Peyer's patch (tissue), 4 donors: ENCODE results near the gene CCDC197. TPM values are rescaled to one million over a fixed set of nuclear protein-coding genes. Genes with fewer than 3 reads are reported as not detected.

ENCODE experiments used
- DNase-seq, 3 donors: peaks; one replicate each; pipeline ENCODE4 v3.0.0-alpha.2; 2017 to 2019
- H3K27ac ChIP-seq, 4 donors: fragments of 200-600 bp; sonication (generic); one replicate each; pipeline ENCODE4 v1.5.1; 2016 to 2019
- H3K27me3 ChIP-seq, 2 donors: fragments of 200-600 bp; sonication (generic); one replicate each; pipeline ENCODE4 v1.5.1; 2019
- H3K36me3 ChIP-seq, 3 donors: fragments of 200-600 bp; sonication (generic); one replicate each; pipeline ENCODE4 v1.5.1; 2016 to 2019
- H3K4me1 ChIP-seq, 4 donors: fragments of 200-600 bp; sonication (generic); one replicate each; pipeline ENCODE4 v1.5.1; 2016 to 2019
- H3K4me3 ChIP-seq, 4 donors: fragments of 200-600 bp; sonication (generic); 1 replicate in 3 of 4; 2 replicates in 1 of 4; pipeline ENCODE4 v1.5.1; 2016 to 2019; ENCODE audit warnings: mild to moderate bottlenecking in 1 of 4
- H3K9me3 ChIP-seq, 4 donors: fragments of 200-600 bp; sonication (generic); one replicate each; pipeline ENCODE4 v1.5.1; 2016 to 2019; ENCODE audit warnings: mild to moderate bottlenecking in 1 of 4
- CTCF ChIP-seq, 6 experiments: fragments of 450-650 bp in 4 of 6; fragments of 200-600 bp in 2 of 6; sonication (generic) in 1 of 6; IDR thresholded peaks; one replicate each; pipeline ENCODE4 v1.5.1; 2017 to 2019; ENCODE audit warnings: antibody characterized with exemption in 6 of 6, mild to moderate bottlenecking in 3 of 6, moderate library complexity in 1 of 6
- POLR2A ChIP-seq, 2 donors: fragments of 450-650 bp; IDR thresholded peaks; one replicate each; pipeline ENCODE4 v1.5.1; 2017; ENCODE audit warnings: antibody characterized with exemption in 2 of 2, mild to moderate bottlenecking in 2 of 2, moderate library complexity in 2 of 2
- total RNA-seq, 4 donors: library from RNA; depleted of rRNA; stranded (reverse); fragments of >200 nt; gene quantifications; one replicate each; pipeline ENCODE4 v1.1.0, GENCODE V29; 2016

Gene CCDC197
- total RNA-seq, 4 donors from 2014 or later = not detected

GRCh38 chr14:94021001-94021400 lies 23.9 kb downstream of the CCDC197 start:
- Histone ChIP-seq H3K4me1 (no peaks in the 10 kb centered on the region), H3K4me3 (no peak overlapping the region), H3K27ac (no peak overlapping the region), H3K27me3 (no peaks in the 10 kb centered on the region), H3K36me3 (no peaks in the 10 kb centered on the region), H3K9me3 (no peaks in the 10 kb centered on the region)
- TF ChIP-seq POLR2A (IDR thresholded peaks at IDR 0.05) (no peak), CTCF (IDR thresholded peaks at IDR 0.05) (no peak)
- DNase-seq = no peak

GRCh38 chr14:94021416-94022157 lies 24.5 kb downstream of the CCDC197 start:
- Histone ChIP-seq H3K4me1 (peaks cover 0 to 2% (median 0%) of the 10 kb centered on the region in 4 donors), H3K4me3 (no peak overlapping the region), H3K36me3 (no peaks in the 10 kb centered on the region), H3K27ac (no peak overlapping the region), H3K27me3 (no peaks in the 10 kb centered on the region), H3K9me3 (no peaks in the 10 kb centered on the region)
- DNase-seq = no peak
- no peak for TF ChIP-seq CTCF (IDR thresholded peaks at IDR 0.05)
- no peak for TF ChIP-seq POLR2A (IDR thresholded peaks at IDR 0.05)

GRCh38 chr14:94022532-94023411 lies 25.7 kb downstream of the CCDC197 start:
- Histone ChIP-seq H3K27me3 (no peaks in the 10 kb centered on the region), H3K9me3 (no peaks in the 10 kb centered on the region), H3K27ac (no peak overlapping the region), H3K4me1 (peaks cover 0 to 11% (median 0%) of the 10 kb centered on the region in 4 donors), H3K36me3 (no peaks in the 10 kb centered on the region), H3K4me3 (no peak overlapping the region)
- DNase-seq = no peak
- TF ChIP-seq CTCF (IDR thresholded peaks at IDR 0.05) (no peak), POLR2A (IDR thresholded peaks at IDR 0.05) (no peak)

- no peaks in the 10 kb centered on the region for H3K36me3 ChIP-seq
- H3K27ac ChIP-seq = no peak overlapping the region
- TF ChIP-seq CTCF (IDR thresholded peaks at IDR 0.05) = no peak
- no peak for TF ChIP-seq POLR2A (IDR thresholded peaks at IDR 0.05)
- DNase-seq = no peak
- no peaks in the 10 kb centered on the region for H3K27me3 ChIP-seq
- peaks cover 0 to 11% (median 0%) of the 10 kb centered on the region in 4 donors for H3K4me1 ChIP-seq
- H3K4me3 ChIP-seq = no peak overlapping the region
- H3K9me3 ChIP-seq = no peaks in the 10 kb centered on the region
Measured at GRCh38 chr14:94024549-94024948, 27.4 kb downstream of the CCDC197 start.

- Histone ChIP-seq H3K27me3 (no peaks in the 10 kb centered on the region), H3K9me3 (no peaks in the 10 kb centered on the region), H3K4me3 (peak overlapping the region in 3 of 4 donors; percentile 63 to 86 (median 72)), H3K36me3 (no peaks in the 10 kb centered on the region), H3K27ac (no peak overlapping the region), H3K4me1 (peaks cover 0 to 11% (median 0%) of the 10 kb centered on the region in 4 donors)
- DNase-seq = no peak
- TF ChIP-seq POLR2A (IDR thresholded peaks at IDR 0.05) = no peak
- no peak for TF ChIP-seq CTCF (IDR thresholded peaks at IDR 0.05)
Measured at GRCh38 chr14:94025720-94026119, 28.6 kb downstream of the CCDC197 start.
